ENCODE results near the gene LSAMP.

GRCh38 chr3:116045314-116045713 lies 400.0 kb downstream of the LSAMP start:
- TF ChIP-seq CTCF (IDR thresholded peaks at IDR 0.05) (no peak), POLR2AphosphoS5 (IDR thresholded peaks at IDR 0.05) (no peak), POLR2A (IDR thresholded peaks at IDR 0.05) (no peak)
